NOMO-1 treated with DMSO at 0.1 percent for 48 hours (cell line): Measurements from ENCODE around the gene SNX17.
"Not testable (repeated sequence)": the region's sequence is repeated elsewhere in the genome, so short reads cannot be mapped to it uniquely, and the experiment has no call there.

ENCODE experiments used
- DNase-seq: peaks from one replicate; lab custom pipeline; 2025; ENCODE audit not compliant: unreplicated experiment; lab: John Stamatoyannopoulos, UW

SNX17 gene

DNA sequence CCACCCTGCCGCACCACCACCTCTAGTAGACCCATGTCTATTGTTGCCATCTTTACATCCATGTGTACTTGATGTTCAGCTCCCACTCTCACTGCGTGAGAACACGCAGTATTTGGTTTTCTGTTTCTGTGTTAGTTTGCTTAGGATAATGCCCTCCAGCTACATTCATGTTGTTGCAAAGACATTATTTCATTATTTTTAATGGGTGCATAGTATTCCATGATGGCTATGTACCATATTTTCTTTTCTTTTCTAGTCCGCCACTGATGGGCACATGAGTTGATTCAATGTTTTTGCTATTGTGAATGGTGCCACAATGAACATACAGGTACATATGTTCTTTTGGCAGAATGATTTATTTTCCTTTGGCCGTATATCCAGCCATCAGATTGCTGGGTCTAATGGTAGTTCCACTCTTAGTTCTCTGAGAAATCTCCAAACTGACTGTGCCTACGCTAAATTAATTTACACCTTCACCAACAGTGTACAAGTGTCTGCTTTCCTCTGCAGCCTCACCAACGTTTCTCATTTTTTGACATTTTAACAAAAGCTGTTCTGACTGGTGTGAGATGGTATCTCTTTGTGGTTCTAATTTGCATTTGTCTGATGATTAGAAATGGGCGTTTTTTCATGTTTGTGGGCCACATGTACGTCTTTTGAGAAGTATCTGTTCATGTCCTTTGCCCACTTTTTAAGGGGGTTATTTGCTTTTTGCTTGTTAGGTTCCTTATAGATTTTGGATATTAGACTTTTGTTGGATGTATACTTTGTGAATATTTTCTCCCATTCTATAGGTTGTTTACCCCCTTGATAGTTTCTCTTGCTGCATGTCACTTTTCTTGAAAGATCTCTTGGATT lies 20.6 kb downstream of the SNX17 start:
- DNase-seq: no peak

DNA sequence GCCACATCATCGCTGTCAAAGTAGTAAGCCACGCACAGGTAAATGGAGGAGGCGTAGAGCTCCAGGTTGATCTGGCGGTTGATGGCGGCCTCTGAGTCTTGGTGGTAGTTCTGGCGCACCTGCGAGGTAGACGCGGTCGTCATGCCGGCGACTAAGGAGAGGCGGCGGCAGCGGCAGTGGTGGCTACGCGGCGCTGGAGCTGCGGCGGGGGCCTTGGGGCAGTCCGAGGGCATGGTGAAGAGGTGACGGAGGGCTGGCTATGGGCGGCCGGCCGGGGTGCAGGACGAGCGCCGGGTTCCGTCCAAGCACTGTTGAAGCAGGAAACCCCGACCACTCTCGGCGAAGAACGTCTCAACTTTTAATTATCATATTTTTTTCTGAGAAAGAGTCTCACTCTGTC lies 22.8 kb downstream of the SNX17 start:
- DNase-seq: no peak

DNA sequence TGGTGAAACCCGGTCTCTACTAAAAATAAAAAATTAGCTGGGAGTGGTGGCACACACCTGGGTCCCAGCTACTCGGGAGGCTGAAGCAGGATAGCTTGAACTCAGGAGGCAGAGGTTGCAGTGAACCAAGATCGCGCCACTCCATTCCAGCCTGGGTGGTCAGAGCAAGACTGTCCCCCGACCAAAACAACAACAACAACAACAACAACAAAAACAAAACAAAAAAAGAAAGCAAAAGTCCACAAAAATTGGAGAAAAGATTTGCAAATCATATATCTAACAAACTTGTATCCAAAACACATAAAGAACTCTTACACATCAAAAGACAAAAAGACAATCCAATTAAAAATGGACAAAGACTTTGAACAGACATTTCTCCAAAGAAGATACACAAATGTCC lies 28.5 kb downstream of the SNX17 start:
- no peak for DNase-seq

DNA sequence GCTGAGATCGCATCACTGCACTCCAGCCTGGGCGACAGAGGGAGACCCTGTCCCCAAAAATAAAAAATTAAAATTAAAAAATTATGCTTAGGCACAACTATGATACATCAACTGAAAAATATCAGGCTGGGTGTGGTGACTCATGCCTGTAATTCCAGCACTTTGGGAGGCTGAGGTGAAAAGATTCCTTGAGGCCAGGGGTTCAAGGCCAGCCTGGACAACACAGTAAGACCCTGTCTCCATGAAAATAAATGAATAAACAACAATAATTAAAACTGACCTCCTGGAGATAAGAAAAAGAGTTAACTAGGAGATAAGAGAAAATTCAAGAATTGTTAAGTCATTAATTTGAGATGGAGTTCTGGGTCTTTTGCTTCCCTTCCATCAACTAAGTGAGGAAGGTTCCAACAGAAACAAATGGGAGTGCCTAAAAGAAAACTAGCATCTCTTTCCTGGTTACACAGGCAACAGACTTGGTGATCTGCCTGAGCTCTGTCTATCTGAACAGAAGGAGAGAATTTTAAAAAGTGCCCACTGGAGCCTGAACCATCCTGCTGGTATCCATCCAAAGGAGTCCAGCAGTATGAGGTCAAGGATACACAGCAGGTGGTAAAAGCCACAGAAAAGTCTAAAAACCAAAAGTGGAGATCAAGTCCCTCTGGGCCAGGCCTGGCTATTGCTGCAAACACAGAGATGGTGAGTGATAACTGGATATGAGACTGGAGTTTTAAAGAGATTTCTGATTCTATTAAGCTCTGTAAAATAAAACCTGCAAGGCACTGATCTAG lies 30.1 kb downstream of the SNX17 start:
- no peak for DNase-seq

DNA sequence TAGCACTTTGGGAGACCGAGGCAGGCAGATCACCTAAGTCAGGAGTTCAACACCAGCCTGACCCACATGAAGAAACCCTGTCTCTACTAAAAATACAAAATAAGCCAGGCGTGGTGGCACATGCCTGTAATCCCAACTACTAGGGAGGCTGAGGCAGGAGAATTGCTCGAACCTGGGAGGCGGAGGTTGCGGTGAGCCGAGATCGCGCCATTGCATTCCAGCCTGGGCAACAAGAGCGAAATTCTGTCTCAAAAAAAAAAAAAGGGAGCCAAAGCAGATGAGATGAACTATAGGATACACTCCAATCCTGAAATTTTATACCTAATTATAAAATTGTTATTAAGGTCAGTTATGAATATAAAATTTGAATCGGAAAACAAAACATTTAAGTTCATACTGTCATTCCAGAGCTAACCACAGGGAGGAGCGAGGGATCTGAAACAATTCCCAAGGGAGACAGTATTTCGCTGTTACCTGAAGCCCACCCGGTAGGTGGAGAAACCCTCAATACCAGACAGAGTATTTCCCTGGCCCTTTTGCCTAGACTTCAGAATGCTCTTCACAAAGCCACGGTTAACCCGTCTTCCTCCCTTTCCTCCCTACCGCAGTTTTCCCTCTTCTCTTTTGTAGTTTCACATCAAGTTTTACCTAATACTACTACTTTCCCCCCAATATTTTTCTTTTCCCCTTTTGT lies 37.5 kb downstream of the SNX17 start:
- peak; percentile 12 for DNase-seq

DNA sequence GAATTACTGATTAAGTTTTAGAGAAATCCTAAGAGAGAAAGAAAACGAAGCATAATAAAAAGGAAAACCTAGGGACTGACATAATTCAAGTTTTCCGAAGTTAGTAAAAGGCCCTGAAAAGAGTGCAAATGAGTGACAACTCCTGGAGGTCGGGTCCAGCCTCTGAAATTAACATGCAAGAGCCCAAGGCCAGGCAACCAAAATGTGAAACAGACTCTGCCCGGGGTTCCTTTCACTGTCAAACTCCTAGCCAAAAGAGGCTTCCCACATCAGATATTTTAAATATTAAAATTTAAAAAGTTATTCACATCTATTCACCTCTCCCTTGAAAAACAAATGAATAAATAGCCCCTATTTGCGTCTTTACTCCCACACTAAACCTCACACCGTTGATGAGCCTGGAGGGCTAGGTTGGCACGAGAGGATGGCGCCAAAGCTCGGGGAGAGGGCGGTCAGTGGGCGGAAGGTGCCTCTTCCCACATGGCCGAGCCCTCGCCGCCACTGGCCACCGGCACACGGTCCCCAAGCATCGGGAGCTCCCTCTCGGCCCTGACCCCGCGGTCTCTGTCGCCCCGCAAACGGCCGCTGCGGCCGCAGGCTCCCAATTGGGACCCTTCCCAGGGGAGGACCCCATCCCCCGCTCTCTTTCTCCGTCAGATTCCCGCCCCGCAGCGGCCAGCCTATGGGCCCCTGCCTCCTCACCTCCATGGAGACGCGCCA lies 38.3 kb downstream of the SNX17 start:
- no peak for DNase-seq

DNA sequence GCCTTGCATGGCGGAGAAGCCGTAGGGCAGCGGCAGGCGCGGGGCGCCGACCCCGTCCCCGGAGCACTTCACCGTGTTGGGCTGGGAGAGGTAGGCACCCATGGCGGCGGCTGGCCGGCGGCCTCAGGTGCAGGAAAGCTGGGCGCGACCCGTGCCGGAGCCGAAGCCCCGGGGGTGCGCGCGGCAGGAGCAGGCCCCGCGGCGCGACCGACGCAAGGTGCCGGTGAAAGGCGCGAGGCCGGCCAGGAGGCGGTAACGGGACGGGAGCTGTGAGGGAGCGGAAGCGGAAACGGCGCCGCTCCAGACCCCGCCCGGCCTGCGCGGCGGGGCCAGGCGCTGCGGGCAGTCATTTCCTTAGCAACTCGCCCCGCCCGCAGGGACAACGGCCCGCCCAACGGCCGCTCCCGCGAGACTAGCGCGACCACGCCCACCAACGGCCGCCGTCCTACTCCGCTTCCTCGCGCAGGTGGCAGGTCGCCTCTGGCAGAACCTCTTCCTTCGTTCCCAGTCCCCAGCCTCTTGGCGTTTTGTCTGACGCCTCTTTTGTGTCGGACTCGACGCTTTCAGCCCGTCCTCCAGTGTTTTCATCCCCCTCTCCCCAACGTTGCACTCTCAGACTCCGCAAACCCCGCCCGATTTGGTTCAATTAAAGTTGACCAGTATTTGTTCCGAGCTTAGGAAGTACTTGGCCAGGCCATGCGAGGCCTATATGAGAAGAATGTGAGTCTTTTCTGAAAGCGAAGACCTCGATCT lies 39.1 kb downstream of the SNX17 start, which contains the start of gene PPM1G:
TSS of gene PPM1G (minus strand) at position 271 of the 753 bp plus-strand sequence. CDS start at position 102, 169 bp downstream.
- peak; percentile 91 for DNase-seq

DNA sequence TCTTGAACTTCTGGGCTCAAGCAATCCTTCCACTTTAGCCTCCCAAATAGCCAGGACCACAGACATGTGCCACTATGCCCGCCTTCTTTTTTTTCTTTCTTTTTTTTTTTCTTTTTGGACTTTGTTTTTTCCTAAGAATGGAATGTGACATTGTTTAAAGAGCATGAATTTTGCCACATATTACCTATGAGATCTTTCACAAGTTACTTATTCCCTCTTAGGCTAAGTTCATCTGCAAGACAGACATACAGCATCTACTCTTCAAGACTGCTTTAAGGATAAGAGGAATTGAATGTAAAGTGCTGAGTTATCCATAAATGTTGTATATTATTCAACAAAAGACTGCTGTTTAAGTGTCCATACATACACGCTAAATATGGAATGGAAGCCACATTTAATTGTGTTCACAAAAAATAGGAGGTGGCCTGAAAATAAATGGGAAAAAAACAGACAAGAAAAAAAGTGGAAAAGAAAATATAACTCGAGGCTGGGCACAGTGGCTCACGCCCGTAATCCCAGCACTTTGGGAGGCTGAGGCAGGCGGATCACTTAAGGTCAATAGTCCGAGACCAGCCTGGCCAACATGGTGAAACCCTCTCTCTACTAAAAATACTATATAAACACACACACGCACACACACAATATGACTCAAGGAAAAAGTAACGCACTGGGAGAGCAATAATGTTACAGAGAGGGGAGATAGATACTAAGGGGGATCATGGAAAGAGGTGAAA lies 42.2 kb downstream of the SNX17 start:
- DNase-seq: no peak

DNA sequence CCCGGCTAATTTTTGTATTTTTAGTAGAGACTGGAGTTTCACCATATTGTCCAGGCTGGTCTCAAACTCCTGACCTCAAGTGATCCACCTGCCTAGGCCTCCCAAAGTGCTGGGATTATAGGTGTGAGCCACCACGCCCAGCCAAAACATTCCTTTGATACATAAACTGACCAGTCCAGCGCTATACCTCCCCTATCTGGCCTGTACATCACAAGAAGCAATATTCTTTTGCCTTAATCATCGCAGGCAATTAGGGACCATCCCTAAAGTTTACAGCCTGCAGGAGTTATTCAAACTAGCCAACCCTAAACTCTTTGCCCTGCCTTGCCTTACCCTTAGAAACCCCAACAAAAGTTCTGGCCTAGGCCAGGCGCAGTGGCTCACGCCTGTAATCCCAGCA lies 45.7 kb downstream of the SNX17 start:
- DNase-seq: no peak

DNA sequence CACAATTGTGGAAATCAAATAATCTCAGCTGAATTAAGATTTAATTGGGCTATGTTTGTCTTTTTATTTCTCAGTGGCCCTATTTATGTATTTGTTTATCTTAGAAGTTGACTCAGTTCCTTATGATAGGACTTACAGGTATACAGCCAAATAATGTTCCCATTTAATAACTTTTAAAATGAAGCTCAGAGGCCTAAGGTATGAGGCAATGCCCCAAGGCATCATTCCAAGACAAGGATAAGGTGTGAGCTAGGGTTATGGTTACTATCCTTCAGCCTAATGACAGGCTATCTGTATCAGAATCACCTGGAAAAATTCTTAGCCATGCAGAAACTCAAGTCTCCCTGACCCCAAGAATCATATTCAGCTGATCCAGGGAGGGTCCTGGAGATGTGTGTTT lies 50.6 kb downstream of the SNX17 start:
- no peak for DNase-seq

DNA sequence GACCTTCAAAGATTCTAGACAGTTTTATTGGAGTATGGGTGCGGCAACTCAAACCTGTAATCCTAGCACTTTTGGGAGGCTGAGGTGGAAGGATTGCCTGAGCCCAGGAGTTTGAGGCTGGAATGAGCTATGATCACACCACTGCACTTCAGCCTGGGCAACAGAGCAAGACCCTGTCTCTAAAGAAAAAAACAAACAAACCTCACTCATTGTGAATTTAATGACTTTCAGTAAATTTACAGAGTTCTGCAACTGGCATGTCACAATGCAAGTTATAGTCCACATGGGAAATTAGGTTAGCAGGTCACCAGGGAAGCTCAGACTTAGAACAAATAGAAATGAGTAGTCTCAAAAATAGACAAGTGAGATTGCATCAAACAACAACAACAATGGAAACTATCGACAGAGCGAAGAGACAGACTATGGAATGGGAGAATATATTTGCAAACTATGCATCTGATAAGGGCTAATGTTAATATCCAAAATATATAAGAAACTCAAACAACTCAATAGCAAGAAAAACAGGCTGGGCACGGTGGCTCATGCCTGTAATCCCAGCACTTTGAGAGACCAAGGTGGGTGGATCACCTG lies 51.3 kb downstream of the SNX17 start:
- DNase-seq: no peak

DNA sequence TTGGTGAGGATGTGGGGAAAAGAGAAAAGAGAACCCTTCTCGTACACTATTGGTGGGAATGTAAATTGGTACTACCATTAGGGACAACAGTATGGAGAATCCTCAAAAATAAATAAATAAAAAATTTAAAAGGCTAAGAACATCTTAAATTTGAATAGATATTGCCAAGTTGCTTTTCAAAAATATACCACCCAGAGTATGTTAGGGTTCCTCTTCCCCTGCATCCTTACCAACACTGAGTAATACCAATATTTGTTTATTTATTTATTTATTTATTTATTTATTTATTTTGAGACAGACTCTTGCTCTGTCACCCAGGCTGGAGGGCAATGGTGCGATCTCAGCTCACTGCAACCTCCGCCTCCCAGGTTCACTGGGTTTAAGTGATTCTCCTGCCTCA lies 52.5 kb downstream of the SNX17 start:
- DNase-seq: no peak

DNA sequence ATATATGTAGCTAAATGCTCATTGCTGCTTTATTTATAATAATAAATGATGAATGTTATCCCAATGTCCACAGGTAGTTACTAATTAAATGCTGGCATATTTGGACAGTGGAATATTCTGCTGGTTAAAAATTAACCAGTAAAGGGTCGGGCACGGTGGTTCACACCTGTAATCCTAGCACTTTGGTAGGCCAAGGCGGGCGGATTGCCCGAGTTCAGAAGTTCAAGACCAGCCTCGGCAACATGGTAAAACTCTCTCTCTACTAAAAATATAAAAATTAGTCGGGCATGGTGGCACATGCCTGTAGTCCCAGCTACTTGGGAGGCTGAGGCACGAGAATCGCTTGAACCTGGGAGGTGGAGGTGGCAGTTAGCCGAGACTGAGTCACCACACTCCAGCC lies 54.6 kb downstream of the SNX17 start:
- DNase-seq: not testable (repeated sequence)
